C1 segment of cervical spinal cord (tissue), 14 donors: ENCODE measurements around the gene ZFP36L1.

Source experiments
- DNase-seq, 14 donors: peaks; one replicate each; lab custom pipeline; 2025; lab: John Stamatoyannopoulos, UW

Gene ZFP36L1, protein sequence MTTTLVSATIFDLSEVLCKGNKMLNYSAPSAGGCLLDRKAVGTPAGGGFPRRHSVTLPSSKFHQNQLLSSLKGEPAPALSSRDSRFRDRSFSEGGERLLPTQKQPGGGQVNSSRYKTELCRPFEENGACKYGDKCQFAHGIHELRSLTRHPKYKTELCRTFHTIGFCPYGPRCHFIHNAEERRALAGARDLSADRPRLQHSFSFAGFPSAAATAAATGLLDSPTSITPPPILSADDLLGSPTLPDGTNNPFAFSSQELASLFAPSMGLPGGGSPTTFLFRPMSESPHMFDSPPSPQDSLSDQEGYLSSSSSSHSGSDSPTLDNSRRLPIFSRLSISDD

DNA sequence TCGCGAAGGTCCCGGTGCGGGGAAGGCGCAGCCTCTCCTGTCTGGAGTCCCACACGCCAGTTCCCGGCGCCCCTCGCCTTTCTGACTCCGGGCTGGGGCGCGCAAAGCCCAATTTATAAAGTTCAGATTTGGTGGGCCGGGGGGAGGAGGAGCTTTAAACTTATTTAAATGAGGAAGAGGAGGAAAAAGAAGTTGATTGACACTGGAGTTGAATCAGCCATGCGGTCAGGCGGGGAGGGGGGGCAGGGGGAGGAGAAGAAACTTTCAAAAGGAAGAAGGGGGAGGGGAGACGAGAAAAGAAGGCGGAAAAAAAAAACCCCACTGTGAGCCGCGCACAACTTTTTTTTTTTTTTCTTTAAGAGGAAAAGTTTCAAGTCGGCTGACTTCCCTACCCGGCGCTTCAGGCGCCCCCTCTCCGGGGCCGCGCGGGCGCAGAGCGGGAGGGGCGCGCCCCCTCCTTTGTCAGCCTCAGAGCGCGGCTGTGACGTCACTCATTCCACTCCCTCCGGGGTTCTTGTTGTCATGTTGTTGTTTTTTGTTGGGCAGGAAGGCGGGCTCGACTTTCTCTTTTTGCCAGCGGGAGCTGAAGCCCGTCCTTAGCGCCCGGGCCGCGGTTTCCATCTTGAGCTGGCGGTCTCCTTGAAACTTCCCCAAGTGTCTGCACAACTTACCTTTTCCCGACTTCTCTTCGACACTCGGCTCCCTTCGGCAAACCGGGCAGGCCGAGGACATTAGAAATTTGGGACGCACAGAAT lies at the start of gene ZFP36L1:
Gene ZFP36L1, minus strand, starts transcription at position 89 of the 755 bp plus-strand sequence. CDS start 129 bp downstream, outside the sequence.
- DNase-seq = peak in 13 of 14 donors; percentile 36 to 86 (median 74)

DNA sequence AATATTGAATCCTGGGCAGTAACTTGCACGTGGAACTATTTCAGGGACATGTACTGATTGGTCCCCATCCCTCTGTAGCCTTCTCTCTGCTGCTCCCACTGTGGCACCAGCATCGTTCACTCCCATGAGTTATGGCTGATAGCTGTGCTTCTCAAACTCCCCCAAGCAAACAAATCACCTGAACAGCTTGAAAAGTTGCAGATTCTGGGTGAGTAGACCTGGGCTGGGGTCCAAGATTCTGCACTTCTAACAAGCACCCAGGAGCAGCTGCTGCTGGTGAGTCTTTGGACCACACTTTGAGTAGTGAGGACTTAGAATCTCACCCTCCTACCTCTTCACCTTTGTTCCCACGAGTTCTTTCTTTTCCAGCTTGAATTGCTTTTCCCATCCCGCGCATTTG lies 49.4 kb upstream of the ZFP36L1 start:
- DNase-seq = no peak

DNA sequence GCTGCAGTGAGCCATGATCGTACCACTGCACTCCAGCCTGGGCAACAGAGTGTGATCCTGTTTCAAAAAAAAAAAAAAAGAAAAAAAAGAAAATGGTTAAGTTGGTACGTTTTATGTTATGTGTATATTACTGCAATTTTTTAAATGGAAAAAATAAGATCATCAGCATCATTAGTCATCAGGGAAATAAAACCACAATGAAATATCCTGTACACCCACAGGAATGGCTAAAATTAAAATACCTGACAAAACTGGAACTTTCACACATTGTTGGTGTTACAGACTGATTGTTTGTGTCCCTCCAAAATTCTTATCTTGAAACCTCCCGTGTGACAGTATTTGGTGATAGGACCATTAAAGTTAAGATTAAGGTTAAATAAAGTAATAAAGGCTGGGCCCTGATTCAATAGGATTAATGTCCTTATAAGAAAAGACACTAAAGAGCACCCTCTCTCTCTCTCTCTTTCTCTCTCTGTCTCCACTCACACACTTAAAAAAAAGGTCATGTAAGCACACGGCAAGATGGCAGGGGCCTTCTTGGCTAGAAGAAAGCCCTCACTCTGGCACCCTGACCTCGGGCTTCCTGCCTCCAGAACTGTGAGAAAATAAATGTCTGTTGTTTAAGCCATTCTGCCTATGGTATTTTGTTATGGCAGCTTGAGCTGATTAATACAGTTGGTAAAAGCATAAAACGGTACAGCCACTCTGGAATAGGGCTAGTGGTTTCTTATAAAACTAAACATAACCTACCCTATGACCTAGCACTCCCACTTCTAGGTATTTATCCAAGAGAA lies 48.3 kb upstream of the ZFP36L1 start:
- no peak for DNase-seq

DNA sequence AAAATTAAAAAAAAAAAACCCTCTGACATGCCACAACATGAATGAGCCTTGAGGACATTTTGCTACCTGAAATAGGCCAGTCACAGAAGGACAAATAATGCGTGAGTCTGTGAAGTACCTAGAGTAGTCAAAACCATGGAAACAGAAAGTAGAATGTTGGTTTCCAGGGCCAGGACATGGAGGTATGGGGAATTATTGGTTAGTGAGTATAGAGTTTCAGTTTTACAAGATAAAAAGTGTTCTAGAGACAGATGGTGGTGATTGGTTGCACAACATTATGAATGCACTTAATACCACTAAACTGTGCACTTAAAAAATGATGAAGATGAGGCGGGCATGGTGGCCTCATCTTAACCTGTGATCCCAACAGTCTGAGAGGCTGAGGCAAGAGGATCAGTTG lies 47.6 kb upstream of the ZFP36L1 start:
- no peak for DNase-seq

DNA sequence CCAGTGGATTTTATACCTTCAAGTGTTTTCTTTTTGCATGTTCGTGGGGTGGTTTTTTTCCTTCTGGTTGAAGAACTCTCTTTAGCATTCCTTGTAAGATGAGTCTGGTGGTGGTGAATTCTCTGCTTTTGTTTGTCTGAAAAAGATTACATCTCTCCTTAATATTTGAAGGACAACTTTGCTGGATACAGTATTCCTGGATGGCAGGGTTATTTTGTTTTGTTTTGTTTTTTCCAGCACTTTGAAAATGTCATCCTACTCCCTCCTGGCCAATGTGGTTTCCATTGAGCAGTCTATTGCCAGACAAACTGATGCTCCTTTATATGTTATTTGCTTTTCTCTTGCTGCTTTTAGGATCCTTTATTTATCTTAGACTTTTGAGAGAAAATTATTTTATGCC lies 43.2 kb upstream of the ZFP36L1 start:
- DNase-seq = no peak

DNA sequence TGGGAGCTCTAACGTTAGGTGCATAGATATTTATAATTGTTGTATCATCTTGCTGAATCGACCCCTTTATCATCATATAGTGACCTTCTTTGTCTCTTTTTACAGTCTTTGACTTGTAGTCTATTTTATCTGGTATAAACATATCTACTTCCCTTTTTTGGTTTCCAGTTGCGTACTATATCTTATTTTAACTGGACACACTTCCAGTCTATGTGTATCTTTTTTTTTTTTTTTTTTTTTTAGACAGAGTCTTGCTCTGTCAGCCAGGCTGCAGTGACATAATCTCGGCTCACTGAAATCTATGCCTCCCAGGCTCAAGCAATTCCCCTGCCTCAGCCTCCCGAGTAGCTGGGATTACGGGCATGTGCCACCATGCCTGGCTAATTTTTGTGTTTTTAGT lies 41.9 kb upstream of the ZFP36L1 start:
- DNase-seq = no peak

DNA sequence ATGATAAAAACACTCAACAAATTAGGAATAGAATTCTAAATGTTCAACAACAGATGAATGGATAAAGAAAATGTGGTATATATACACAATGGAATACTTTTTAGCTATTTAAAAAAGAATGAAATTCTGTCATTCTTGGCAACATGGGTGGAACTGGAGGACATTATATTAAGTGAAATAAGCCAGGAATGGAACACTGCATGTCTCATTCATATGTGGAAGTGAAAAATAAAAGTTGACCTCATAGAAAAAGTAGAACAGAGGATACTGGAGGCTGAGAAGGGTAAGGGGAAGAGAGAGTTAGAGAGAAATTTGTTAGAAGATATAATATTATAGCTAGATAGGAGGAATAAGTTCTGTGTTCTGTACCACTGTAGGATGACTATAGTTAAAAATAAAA lies 35.8 kb upstream of the ZFP36L1 start:
- no peak for DNase-seq

DNA sequence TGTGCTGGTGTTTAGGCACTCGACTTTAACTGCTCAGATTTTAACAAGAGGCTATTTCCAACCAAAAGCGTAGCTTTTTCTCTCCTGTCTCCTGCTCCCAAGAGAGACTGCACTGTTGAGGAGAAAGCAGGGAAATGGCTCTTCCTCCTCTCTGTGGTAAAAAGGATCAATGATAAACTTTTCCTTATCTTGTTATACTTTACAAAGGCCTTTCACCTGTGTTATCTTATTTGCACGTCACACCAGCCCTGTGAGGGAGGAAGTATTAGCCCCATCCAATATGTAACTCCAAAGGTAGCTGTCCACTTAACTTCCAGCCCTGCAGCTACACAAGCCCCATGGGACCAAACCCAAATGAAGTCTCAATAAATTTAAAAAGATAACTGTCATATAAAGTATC lies 32.9 kb upstream of the ZFP36L1 start:
- DNase-seq = no peak

DNA sequence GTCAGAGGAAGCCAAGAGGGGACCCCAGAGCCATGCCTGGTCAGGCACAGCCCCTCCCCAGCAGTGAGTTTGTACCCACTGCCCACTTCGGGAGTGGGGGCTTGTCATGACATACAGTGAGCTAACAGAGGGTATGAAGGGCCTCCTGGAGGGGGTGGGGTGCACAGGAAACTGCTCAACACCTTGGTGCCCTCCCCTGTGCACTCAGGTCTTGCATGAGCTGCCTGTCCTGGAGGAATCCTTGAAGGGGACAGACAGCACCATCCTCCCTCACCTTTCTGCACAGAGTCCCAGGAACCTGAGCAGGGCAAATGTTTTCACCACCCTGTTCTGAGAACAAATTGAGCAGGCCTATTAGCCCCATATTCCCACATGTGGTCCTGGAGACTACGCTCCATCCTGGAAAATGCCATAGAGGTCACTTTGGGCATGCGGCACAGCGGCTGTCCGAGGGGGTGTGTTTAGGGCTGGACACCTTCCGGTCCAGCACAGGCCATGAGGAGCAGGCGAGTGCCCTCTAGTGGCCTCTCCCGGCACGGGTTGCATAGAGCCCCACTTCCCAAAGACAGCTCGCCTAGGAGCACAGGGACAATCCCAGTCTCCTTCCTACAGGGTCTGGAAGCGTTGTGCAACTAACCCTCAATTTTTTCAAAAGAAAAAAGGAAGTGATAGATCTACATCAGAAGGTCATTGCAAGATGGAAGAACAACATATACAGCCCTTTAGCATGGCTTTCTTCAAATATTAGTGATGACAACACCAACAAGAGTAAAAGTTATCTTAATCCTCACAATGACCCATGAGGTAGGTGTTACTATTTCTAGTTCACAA lies 31.9 kb upstream of the ZFP36L1 start:
- DNase-seq = peak in 11 of 14 donors; percentile 6 to 64 (median 32)

DNA sequence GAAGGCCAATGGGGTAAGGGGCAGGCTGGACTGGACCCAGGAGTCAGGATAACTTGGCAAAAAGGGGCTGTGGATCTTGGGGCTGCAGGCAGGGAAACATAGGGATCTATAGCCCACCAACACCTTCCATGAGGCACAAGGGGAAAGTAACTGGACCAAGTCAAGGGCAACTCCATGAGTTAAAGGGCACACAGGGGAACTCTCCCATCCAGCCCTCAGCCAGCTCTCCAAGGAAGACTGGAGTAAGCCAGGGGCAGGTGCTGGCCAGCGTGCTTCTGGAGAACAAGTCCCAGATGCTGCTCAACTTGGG lies 31.3 kb upstream of the ZFP36L1 start:
- DNase-seq = no peak

DNA sequence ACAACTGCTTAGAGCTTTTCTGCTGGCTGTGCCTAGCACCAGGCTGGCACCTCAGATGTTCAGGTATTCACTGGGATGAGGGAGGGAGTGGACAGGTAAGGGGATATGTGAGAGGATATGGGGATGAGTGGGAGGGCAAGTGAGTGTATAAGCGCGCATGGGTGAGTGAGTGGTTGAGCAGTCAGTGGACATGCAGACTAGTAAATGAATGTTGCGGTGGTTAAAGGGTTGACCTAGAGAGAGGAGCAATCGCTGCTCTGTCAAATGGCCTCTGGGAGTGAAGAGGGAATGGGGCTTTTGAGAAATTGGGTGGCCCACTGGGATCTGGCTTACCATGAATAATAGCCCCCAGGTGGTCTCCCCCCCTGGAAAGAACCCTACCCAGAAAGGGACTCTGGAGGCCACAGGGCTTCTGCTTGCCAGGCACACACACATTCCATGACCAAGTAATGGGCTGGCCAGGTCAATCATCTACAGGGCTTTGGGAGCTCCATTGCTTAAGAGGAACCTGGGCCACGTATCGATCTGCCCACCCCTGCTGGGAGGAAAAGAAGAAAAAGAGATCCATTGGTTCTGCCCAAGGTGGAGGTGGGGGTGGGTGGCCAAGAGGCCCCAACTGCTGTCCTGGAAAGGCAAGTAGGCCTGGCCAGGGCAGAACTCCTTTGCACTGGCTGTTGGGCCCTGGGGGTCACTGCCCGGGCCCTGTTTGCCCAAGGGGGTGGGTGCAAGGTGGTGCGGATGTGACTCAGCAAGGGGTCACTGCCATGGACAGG lies 30.8 kb upstream of the ZFP36L1 start:
- DNase-seq = no peak

DNA sequence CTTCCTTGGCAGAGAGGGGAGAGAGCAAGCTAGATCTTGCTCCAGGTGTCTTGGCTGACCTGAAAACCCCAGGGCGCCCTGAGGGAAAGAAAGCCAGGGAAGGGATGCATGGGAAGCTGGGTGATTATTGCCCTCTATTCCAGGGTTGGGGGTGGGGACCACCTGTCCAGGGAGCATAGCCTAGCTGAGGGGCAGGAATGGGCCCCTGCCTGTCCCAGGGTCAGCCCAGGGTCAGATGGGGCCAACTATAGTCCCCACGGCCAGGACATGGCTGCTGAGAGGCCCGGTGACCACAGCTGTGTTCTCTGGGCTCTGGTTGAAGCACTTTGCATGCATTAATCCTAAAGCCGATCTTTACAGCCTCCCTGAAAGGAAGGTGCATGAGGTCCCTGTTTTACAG lies 30.1 kb upstream of the ZFP36L1 start:
- DNase-seq = no peak

DNA sequence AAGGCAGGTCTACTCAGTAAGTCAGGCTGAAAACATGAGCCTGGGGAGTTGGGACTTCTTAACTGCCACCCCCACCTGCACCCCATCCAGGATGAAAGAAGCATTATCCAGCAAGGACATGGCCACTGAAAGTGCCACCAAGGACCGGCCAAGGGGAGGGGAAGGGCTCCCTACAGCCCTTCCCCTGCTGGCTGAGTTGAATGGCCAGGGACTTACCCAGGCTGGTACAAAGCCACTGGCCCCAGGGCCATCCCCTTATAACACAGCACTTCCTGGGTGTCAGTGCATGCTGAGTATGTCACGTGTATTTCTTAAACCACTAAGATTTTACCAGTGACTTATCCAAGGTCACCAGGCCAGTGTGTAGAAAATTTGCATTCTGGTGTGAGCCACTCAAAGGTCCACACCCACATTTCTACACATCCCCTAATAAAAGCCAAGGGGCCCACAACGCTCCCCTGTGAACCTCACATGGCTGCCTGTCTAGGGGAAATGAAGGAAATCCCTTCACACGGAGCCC lies 29.3 kb upstream of the ZFP36L1 start:
- DNase-seq = no peak

DNA sequence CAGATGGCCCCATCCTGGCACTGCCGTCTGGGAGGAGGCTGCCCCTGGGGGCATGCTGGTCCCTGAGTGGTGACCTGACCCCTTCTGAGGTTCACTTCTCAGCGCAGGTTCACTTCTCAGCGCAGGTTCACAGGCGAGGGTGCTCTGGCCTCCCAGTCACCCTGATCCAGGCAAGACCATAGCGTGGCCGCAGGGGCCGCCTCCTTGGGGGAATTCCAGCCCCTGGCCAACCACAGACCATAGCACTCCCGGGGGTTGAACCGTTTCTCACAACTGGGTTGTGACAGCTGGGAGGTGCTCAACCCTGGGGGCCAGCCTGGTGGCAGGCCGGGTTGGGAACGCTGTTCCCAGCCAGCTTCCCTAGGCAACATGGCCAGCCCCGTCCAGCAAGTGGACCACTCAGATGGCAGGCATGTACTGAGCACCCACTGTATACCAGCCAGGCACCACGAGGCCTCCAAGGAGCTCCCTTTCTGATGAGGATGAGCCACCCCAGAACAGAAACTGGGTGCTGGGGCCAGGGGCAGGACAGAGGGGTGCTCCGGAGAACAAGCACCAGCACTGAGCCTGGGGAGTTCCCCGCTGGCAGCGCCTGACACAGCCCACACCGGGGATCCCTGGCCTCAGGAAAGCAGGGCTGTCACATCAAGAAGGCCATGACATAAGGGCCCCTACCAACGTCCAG lies 28.3 kb upstream of the ZFP36L1 start:
- DNase-seq = no peak

DNA sequence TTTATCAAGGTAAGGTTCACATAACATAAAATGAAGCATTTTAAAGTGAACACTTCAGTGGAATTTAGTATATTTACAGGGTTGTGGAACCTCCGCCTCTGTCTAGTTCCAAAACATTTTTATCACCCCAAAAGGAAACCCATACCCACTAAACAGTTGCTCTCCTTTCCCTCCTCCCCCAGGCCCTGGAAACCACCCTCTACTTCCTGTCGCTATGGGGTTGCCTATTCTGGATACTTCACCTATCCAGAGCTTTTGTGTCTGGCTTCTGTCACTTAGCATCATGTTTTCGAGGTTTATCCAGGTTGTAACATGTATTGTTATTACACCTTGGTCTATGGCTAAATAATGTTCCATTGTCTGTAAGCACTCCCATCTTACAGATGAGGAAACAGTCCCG lies 27.7 kb upstream of the ZFP36L1 start:
- DNase-seq = no peak

DNA sequence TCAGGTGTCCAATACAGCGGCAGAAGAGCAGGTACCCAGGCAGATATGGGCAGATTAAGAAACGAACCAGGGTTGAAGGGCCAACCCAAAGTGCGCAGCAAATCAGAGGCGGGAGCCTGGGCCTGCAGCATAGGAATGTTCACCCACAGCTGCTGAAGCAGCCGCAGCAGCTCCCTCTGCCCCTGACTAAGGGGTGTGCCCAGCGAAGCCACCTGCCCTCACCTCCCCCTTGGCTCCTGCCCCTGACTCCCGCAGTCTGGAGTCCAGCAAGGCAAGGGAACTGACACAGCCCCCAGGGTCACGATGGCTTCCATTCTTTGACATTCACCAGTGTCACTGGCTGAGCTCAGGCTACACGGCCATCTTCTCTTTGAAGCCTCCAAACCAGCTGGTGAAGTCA lies 27.3 kb upstream of the ZFP36L1 start:
- DNase-seq = no peak

DNA sequence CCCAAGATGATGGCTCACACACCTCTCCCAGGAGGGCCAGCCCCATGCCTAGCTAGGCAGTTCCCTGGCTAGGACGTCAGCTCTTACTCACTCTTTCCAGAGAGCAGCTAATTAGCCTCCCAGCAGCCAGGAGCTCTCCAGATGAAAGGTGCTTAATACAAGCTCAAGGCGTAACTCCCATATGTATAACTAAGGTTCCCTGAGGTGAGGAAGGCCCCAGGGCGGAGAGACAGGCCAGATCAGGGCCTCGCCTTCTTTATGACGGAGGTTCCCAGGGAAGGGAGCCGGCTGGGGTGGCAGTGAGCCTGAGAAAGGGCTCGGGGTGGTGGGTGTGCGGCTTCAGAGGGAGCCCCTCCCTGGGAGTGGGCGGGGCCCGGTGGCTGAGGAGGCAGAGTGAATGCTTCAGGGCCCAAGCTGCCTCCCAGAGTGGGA lies 26.4 kb upstream of the ZFP36L1 start:
- DNase-seq = no peak

DNA sequence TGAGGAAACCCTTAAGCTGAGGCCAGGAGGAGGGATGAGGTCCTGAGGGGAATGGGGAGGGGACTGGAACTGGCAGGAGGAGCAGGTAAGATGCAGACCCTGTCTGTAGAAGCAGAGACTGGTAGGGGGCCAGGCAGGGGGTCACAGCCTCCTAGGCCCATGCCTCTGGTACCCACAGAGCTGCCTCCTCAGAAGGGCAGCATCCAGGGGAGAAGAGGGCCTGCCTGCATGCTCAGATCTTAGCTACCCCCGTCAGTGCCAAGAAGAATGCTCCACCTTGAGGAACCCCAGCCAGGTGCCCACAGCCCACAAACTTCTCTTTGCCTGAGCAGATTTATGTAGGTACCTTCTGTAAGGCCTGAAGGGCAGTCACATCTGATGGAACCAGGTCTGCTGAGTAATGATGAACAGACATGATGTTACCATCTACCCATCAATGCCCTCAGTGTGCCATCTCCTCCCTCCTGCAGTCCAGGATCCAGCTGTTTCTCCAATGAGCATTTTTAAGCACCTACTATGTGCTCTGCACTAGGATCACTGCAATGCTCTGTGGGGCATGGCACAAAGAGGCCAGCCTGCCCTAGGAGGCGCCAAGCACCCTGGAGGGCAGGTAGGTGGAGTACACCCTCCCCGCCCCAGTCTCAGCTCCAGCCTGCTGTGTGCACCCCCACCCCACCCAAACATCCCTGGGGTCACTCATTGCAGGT lies 24.8 kb upstream of the ZFP36L1 start:
- no peak for DNase-seq

DNA sequence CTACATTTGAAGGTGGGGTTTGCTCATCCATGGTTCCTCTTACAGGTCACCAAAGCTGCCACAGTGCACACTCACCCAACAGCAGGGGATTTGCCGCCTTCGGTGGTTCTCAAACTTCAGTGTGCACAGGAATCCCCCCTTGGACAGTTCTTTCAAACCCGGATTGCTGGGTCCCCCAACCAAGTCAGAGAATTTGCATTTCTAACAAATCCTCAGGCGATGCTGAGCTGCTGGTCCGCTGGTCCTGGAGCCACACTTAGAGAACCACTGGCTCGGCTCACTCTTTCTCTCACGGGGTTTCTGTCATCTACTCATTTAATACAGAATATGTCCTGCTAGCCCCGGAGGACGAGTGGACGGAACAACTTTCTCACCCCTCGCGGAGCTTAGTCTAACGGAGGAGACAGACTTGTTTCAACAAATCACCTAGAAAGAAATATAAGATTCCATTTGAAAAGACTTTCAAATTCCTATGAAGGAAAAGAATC lies 24.1 kb upstream of the ZFP36L1 start:
- no peak for DNase-seq
